B cell (primary cell): ENCODE results near the gene C11orf54.

Experiments
- EZH2 ChIP-seq: IDR thresholded peaks from 2 replicates; pipeline ENCODE4 v1.6.1; 2012; ENCODE audit warnings: borderline replicate concordance, low read depth, mild to moderate bottlenecking, moderate library complexity, low read length; ENCODE audit not compliant: insufficient read depth, poor library complexity, severe bottlenecking
- TF ChIP-seq, protein P1 (sequence below): fragments of 200-600 bp; IDR thresholded peaks from one replicate; pipeline ENCODE4 v1.8.0; 2022; ENCODE audit warnings: antibody characterized with exemption, mild to moderate bottlenecking

DNA sequence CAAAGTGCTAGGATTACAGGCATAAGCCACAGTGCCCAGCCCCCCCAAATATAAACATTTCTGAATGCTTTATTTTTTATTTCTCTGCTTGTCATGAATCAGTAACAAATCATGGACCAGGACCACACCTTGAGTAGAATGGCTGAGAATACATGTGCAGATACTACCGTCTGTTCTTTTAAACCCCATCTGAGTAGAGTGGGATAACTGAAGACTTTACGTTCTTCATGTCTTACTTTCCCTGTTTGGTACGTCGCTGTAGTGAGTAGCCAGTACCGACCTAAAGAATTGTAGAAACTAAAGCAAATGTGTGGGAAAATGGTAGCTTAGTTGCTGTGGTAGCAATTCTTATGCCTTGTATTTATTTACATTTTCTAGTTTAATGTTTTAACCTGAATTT, 72.5 kb downstream of the C11orf54 start:
- TF ChIP-seq, protein P1, sequence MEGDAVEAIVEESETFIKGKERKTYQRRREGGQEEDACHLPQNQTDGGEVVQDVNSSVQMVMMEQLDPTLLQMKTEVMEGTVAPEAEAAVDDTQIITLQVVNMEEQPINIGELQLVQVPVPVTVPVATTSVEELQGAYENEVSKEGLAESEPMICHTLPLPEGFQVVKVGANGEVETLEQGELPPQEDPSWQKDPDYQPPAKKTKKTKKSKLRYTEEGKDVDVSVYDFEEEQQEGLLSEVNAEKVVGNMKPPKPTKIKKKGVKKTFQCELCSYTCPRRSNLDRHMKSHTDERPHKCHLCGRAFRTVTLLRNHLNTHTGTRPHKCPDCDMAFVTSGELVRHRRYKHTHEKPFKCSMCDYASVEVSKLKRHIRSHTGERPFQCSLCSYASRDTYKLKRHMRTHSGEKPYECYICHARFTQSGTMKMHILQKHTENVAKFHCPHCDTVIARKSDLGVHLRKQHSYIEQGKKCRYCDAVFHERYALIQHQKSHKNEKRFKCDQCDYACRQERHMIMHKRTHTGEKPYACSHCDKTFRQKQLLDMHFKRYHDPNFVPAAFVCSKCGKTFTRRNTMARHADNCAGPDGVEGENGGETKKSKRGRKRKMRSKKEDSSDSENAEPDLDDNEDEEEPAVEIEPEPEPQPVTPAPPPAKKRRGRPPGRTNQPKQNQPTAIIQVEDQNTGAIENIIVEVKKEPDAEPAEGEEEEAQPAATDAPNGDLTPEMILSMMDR, result no peak
- no peak for TF ChIP-seq EZH2
